IMR-90 (cell line): Measurements from ENCODE around the gene ADGRV1. TPM values are rescaled to one million over a fixed set of nuclear protein-coding genes. Genes with fewer than 3 reads are reported as not detected.

Experiments
- ATAC-seq: fragments of 200-7000 bp; cut with Tn5 transposase; 2 replicates; pipeline ENCODE4 v1.9.1; 2020; ENCODE audit warnings: low read depth, mild to moderate bottlenecking, moderate library complexity
- BruUV-seq: library from RNA; stranded (reverse); fragments of 400-500 nt; replicated peaks from 2 replicates; lab custom pipeline; 2021; lab: Mats Ljungman, UMichigan
- CTCF ChIA-PET: fragments of 300-600 bp; formaldehyde crosslinking; extraction: SDS; loops from one replicate; lab custom pipeline; 2021; ENCODE audit warnings: antibody characterized with exemption; lab: Yijun Ruan, JAX
- POLR2A ChIA-PET: fragments of 300-600 bp; sonication (Branson Sonifier 250); formaldehyde crosslinking; loops from one replicate; lab custom pipeline; 2022; ENCODE audit warnings: antibody characterized with exemption; ENCODE audit not compliant: unreplicated experiment; lab: Charles Lee
- DNase-seq: peaks from one replicate; pipeline ENCODE4 v3.0.0; 2013
- H2AFZ ChIP-seq: replicated peaks from 2 replicates; pipeline ENCODE3; 2013; ENCODE audit warnings: low read length, mild to moderate bottlenecking; ENCODE audit not compliant: poor library complexity
- H2AK5ac ChIP-seq: 2 replicates; pipeline ENCODE4 v1.6.1; 2013; ENCODE audit warnings: low read depth, low read length, inconsistent platforms
- H2AK9ac ChIP-seq: replicated peaks from 2 replicates; pipeline ENCODE3; 2013; ENCODE audit warnings: mild to moderate bottlenecking, low read depth, low read length, moderate library complexity; ENCODE audit not compliant: poor library complexity
- H2BK120ac ChIP-seq: 2 replicates; pipeline ENCODE4 v1.6.1; 2013; ENCODE audit warnings: low read depth, low read length, inconsistent platforms
- H2BK15ac ChIP-seq: 3 replicates; pipeline ENCODE4 v1.6.1; 2013; ENCODE audit warnings: low read depth, low read length, inconsistent platforms
- H2BK20ac ChIP-seq: 2 replicates; pipeline ENCODE4 v1.6.1; 2013; ENCODE audit warnings: low read depth, mild to moderate bottlenecking, inconsistent platforms, low read length, moderate library complexity
- H2BK5ac ChIP-seq: 2 replicates; pipeline ENCODE4 v1.6.1; 2013; ENCODE audit warnings: mild to moderate bottlenecking, low read depth, low read length, inconsistent platforms; ENCODE audit not compliant: poor library complexity, severe bottlenecking
- H3K14ac ChIP-seq: replicated peaks from 2 replicates; pipeline ENCODE4 v1.6.1; 2013; ENCODE audit warnings: low read depth, low read length, inconsistent platforms
- H3K18ac ChIP-seq: 2 replicates; pipeline ENCODE4 v1.6.1; 2013; ENCODE audit warnings: low read depth, low read length, control low read depth
- H3K23ac ChIP-seq: 2 replicates; pipeline ENCODE4 v1.6.1; 2013; ENCODE audit warnings: low read depth, low read length, inconsistent platforms
- H3K27ac ChIP-seq: 2 replicates; pipeline ENCODE4 v1.5.1; 2013; ENCODE audit warnings: mild to moderate bottlenecking, control low read depth, low read length; ENCODE audit not compliant: insufficient read depth
- H3K27me3 ChIP-seq: 2 replicates; pipeline ENCODE4 v1.6.1; 2013; ENCODE audit warnings: low read length; ENCODE audit not compliant: control insufficient read depth, insufficient read depth
- H3K36me3 ChIP-seq: 2 replicates; pipeline ENCODE4 v1.6.1; 2013; ENCODE audit warnings: low read length, mixed read lengths; ENCODE audit not compliant: control insufficient read depth, insufficient read depth
- H3K4ac ChIP-seq: 2 replicates; pipeline ENCODE4 v1.6.1; 2013; ENCODE audit warnings: low read depth, low read length, inconsistent platforms
- H3K4me1 ChIP-seq: 2 replicates; pipeline ENCODE4 v1.6.1; 2013; ENCODE audit warnings: low read length, mixed read lengths; ENCODE audit not compliant: control insufficient read depth, insufficient read depth
- H3K4me2 ChIP-seq: 2 replicates; pipeline ENCODE4 v1.6.1; 2013; ENCODE audit warnings: low read depth, mild to moderate bottlenecking, control low read depth, low read length, moderate library complexity
- H3K4me3 ChIP-seq: 2 replicates; pipeline ENCODE4 v1.5.1; 2013; ENCODE audit warnings: low read depth, mild to moderate bottlenecking, control low read depth, low read length, moderate library complexity; ENCODE audit not compliant: insufficient read depth
- H3K56ac ChIP-seq: 2 replicates; pipeline ENCODE4 v1.6.1; 2013; ENCODE audit warnings: low read length, inconsistent platforms; ENCODE audit not compliant: insufficient read depth; ENCODE audit errors: extremely low read depth
- H3K79me1 ChIP-seq, 2 experiments: 2 replicates each; pipeline ENCODE4 v1.6.1; 2013; ENCODE audit warnings: low read length in 2 of 2, inconsistent platforms in 1 of 2, low read depth in 1 of 2
- H3K9ac ChIP-seq: 2 replicates; pipeline ENCODE4 v1.6.1; 2013; ENCODE audit warnings: low read depth, low read length, control low read depth
- H3K9me1 ChIP-seq: 2 replicates; pipeline ENCODE4 v1.6.1; 2013; ENCODE audit warnings: low read length, inconsistent platforms; ENCODE audit not compliant: insufficient read depth
- H3K9me3 ChIP-seq: 2 replicates; pipeline ENCODE4 v1.6.1; 2013; ENCODE audit warnings: low read length; ENCODE audit not compliant: control insufficient read depth, insufficient read depth
- H4K20me1 ChIP-seq: 2 replicates; pipeline ENCODE4 v1.6.1; 2013; ENCODE audit warnings: low read length, inconsistent platforms; ENCODE audit not compliant: insufficient read depth
- H4K5ac ChIP-seq: 2 replicates; pipeline ENCODE4 v1.6.1; 2013; ENCODE audit warnings: mild to moderate bottlenecking, low read depth, low read length, control low read depth
- H4K8ac ChIP-seq, 2 experiments: 2 replicates each; pipeline ENCODE4 v1.6.1; 2013; ENCODE audit warnings: low read depth in 2 of 2, low read length in 2 of 2, control low read depth in 1 of 2, inconsistent platforms in 1 of 2
- H4K91ac ChIP-seq: 2 replicates; pipeline ENCODE4 v1.6.1; 2013; ENCODE audit warnings: low read depth, low read length, inconsistent platforms; ENCODE audit not compliant: insufficient read depth
- MAFK ChIP-seq: IDR thresholded peaks from 2 replicates; pipeline ENCODE4 v1.6.1; 2012; ENCODE audit warnings: low read depth, low read length, improper control_type of control experiment
- WGBS, 2 experiments: methylation state at CpG; one replicate each; pipeline versions ENCODE4 v1.1.5 to v1.1.7; 2013; ENCODE audit warnings: missing lambda C conversion rate in 2 of 2; ENCODE audit not compliant: insufficient read length in 1 of 2; ENCODE audit errors: extremely low coverage in 2 of 2; 5-methylcytosine and 5-hydroxymethylcytosine counted together
- dilution Hi-C: fragments of 300-500 bp; cut with HindIII; formaldehyde crosslinking; loops from one replicate; pipeline ENCODE4 v1.14.3; 2018; ENCODE audit warnings: low sequenced_read_pairs; ENCODE audit not compliant: unreplicated experiment
- in situ Hi-C: fragments of 300-500 bp; cut with MboI; formaldehyde crosslinking; loops from 3 replicates; pipeline ENCODE4 v1.14.3; 2019; ENCODE audit warnings: low sequenced_read_pairs, inconsistent platforms, mixed read lengths
- intact Hi-C: fragments of 100-400 bp; cut with micrococcal nuclease; formaldehyde crosslinking; loops from 2 replicates; pipeline ENCODE4 v1.10.0; 2022
- polyA plus RNA-seq, 3 experiments: library from polyadenylated mRNA; depleted of rRNA; stranded (reverse); fragments of >200 nt; gene quantifications; 2 replicates each; pipeline ENCODE4 v1.2.3, GENCODE V29; 2012; ENCODE audit warnings: low replicate concordance in 1 of 3
- total RNA-seq: library from RNA; depleted of rRNA; stranded (reverse); fragments of >200 nt; gene quantifications from 2 replicates; pipeline ENCODE4 v1.2.3, GENCODE V29; 2012
- TF ChIP-seq, protein P1 (sequence below): fragments of 150-350 bp; IDR thresholded peaks from 2 replicates; pipeline ENCODE4 v1.6.1; 2016; ENCODE audit warnings: low read depth, mild to moderate bottlenecking, low read length, moderate library complexity, borderline replicate concordance

ADGRV1 gene
- total and polyA plus RNA-seq, 2 of the 4 experiments (the other 2 are of a cell fraction): under 0.01 TPM; not detected in 1

DNA sequence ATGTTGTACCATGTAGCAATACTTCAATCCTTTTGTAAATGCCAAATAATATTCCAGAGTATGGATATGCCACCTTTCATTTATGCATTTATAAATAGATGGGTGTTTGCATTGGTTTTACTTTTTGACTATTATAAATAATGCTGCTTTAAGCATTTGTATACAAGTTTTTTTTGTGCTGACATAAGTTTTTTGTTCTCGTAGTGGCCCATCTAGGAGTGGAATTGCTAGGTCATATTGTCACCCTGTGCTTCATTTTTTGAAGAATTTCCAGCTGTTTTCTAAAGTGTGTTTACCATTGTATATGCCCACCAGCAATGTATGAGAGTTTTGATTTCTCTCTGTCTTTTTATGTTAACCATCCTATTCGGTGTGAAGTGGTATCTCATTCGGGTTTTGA lies 6.9 kb downstream of the ADGRV1 start:
- Histone ChIP-seq H3K4ac (no peak overlapping the region), H4K5ac (no peak overlapping the region), H3K14ac (no peak overlapping the region), H3K4me3 (no peak overlapping the region), H4K20me1 (no peaks in the 10 kb centered on the region), H3K36me3 (no peaks in the 10 kb centered on the region), H3K4me2 (no peak overlapping the region), H3K9ac (no peak overlapping the region), H2BK5ac (no peak overlapping the region), H3K9me1 (no peaks in the 10 kb centered on the region), H3K79me1 (no peaks in the 10 kb centered on the region), H3K9me3 (no peaks in the 10 kb centered on the region), H4K91ac (no peak overlapping the region), H2BK20ac (no peak overlapping the region), H3K4me1 (no peaks in the 10 kb centered on the region), H2BK120ac (no peak overlapping the region), H3K27ac (no peak overlapping the region), H2BK15ac (no peak overlapping the region), H4K8ac (no peak overlapping the region), H3K56ac (no peak overlapping the region; the same call in 1 of the 2 replicates), H3K23ac (no peak overlapping the region), H3K27me3 (peaks cover 3% of the 10 kb centered on the region), H3K18ac (no peak overlapping the region), H2AK5ac (no peak overlapping the region), H2AK9ac (no peak overlapping the region), H2AFZ (no peak overlapping the region)
- intact Hi-C loops: no loop called here
- WGBS, 2 experiments: no CpG with 5 or more reads among the region's 3 CpGs
- DNase-seq (no peak), ATAC-seq (no peak)
- CTCF ChIA-PET: no interaction called here
- POLR2A ChIA-PET: no interaction called here
- no TSS peak for BruUV-seq
- peak; percentile 56; the same call in 1 of the 2 replicates for TF ChIP-seq MAFK
- TF ChIP-seq, protein P1, sequence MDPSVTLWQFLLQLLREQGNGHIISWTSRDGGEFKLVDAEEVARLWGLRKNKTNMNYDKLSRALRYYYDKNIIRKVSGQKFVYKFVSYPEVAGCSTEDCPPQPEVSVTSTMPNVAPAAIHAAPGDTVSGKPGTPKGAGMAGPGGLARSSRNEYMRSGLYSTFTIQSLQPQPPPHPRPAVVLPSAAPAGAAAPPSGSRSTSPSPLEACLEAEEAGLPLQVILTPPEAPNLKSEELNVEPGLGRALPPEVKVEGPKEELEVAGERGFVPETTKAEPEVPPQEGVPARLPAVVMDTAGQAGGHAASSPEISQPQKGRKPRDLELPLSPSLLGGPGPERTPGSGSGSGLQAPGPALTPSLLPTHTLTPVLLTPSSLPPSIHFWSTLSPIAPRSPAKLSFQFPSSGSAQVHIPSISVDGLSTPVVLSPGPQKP: no peak
- in situ Hi-C loops: no loop called here
- dilution Hi-C loops: no loop called here
